Esophagus muscularis mucosa (tissue), 4 donors: ENCODE data around the gene SLC44A4. TPM values are rescaled to one million over a fixed set of nuclear protein-coding genes. Genes with fewer than 3 reads are reported as not detected.
A peak's percentile ranks its signal among the peaks of the same experiment; 100 is the strongest.
"Not testable (repeated sequence)": the region's sequence is repeated elsewhere in the genome, so short reads cannot be mapped to it uniquely, and the experiment has no call there.

ENCODE experiments used
- DNase-seq: peaks from one replicate; pipeline ENCODE4 v3.0.0-alpha.2; 2017; ENCODE audit errors: extremely low spot score
- H3K27ac ChIP-seq, 4 donors: fragments of 200-600 bp; sonication (generic); replicated peaks in 1 of 4; 1 replicate in 3 of 4; 2 replicates in 1 of 4; pipeline ENCODE4 v1.5.1; 2016 to 2019; ENCODE audit warnings: mild to moderate bottlenecking in 1 of 4
- H3K27me3 ChIP-seq, 4 donors: fragments of 200-600 bp; sonication (generic); one replicate each; pipeline versions ENCODE4 v1.5.1 to v1.6.0; 2016 to 2019
- H3K36me3 ChIP-seq, 4 donors: fragments of 200-600 bp; sonication (generic); one replicate each; pipeline ENCODE4 v1.5.1; 2016 to 2019
- H3K4me1 ChIP-seq, 4 donors: fragments of 200-600 bp; sonication (generic); one replicate each; pipeline ENCODE4 v1.5.1; 2016 to 2019
- H3K4me3 ChIP-seq, 4 donors: fragments of 200-600 bp; sonication (generic); 1 replicate in 2 of 4; 2 replicates in 2 of 4; pipeline ENCODE4 v1.5.1; 2016 to 2019; ENCODE audit warnings: mild to moderate bottlenecking in 4 of 4, moderate library complexity in 1 of 4
- H3K9me3 ChIP-seq, 4 donors: fragments of 200-600 bp; sonication (generic); 1 replicate in 3 of 4; 2 replicates in 1 of 4; pipeline ENCODE4 v1.5.1; 2016 to 2019
- CTCF ChIP-seq, 3 experiments: fragments of 200-600 bp in 2 of 3; fragments of 450-650 bp in 1 of 3; sonication (generic) in 2 of 3; IDR thresholded peaks; one replicate each; pipeline ENCODE4 v1.5.1; 2017 to 2019; ENCODE audit warnings: antibody characterized with exemption in 3 of 3, mild to moderate bottlenecking in 2 of 3, moderate library complexity in 1 of 3
- EP300 ChIP-seq: sonication (generic); formaldehyde crosslinking; IDR thresholded peaks from one replicate; pipeline ENCODE4 v1.6.1; 2017; ENCODE audit warnings: antibody characterized with exemption
- POLR2A ChIP-seq: fragments of 450-650 bp; IDR thresholded peaks from one replicate; pipeline ENCODE4 v1.6.1; 2017; ENCODE audit warnings: antibody characterized with exemption, moderate library complexity, mild to moderate bottlenecking, low read depth
- POLR2AphosphoS5 ChIP-seq, 2 donors: sonication (generic); formaldehyde crosslinking; IDR thresholded peaks; one replicate each; pipeline ENCODE4 v1.6.1; 2017; ENCODE audit warnings: antibody characterized with exemption in 2 of 2
- WGBS: methylation state at CpG from one replicate; pipeline ENCODE4 v1.1.5; 2018; 5-methylcytosine and 5-hydroxymethylcytosine counted together
- intact Hi-C: fragments of 100-400 bp; cut with DNase I; formaldehyde crosslinking; loops from one replicate; pipeline ENCODE4 v1.15.1; 2023
- small RNA-seq, 3 donors: library from RNA; depleted of rRNA; stranded (forward); fragments of <200 nt; gene quantifications; one replicate each; pipeline ENCODE3, GENCODE V24; 2016
- total RNA-seq, 4 donors: library from RNA; depleted of rRNA; stranded (reverse); fragments of >200 nt; gene quantifications; one replicate each; pipeline versions ENCODE4 v1.1.0 to v1.2.1, GENCODE V29; 2016

The SLC44A4 gene
- total RNA-seq, 4 donors from 2014 or later: 0.19 to 0.80 TPM; not detected in 2

- H3K9me3 ChIP-seq: not testable (repeated sequence)
These were observed 61.5 kb downstream of the SLC44A4 start for GRCh38 chr6:31817133-31817928.

GRCh38 chr6:31815025-31815838, 63.6 kb downstream of the SLC44A4 start, which contains the start of the genes HSPA1A and HSPA1L:
HSPA1A (plus strand) TSS chr6:31815543; CDS start chr6:31815757, 214 bp downstream.
HSPA1L (minus strand) TSS chr6:31815283; CDS start chr6:31811972, 3,311 bp downstream.
- Histone ChIP-seq H3K36me3 (peaks cover 0 to 6% (median 0%) of the 10 kb centered on the region in 4 donors), H3K27ac (peak within 1 kb of the TSS; percentile 94 to 100 (median 97)), H3K4me1 (peaks cover 25 to 45% (median 44%) of the 10 kb centered on the region in 4 donors), H3K27me3 (no peaks in the 10 kb centered on the region), H3K9me3 (no peaks in the 10 kb centered on the region), H3K4me3 (peak within 1 kb of the TSS; percentile 57 to 66 (median 61))
- under 1% methylated on average over 35 of the region's 56 CpGs for WGBS
- intact Hi-C loops: no loop called here
- TF ChIP-seq EP300: no peak
- TF ChIP-seq POLR2A: peak; percentile 99
- no peak for TF ChIP-seq CTCF (IDR thresholded peaks at IDR 0.05)
- peak; percentile 100 for TF ChIP-seq POLR2AphosphoS5 (IDR thresholded peaks at IDR 0.05)
- peak; percentile 99 for DNase-seq

More at GRCh38 chr6:31817133-31817928, 61.5 kb downstream of the SLC44A4 start:
- intact Hi-C loops, H3K36me3 ChIP-seq, H3K27me3 ChIP-seq, DNase-seq: not testable (repeated sequence)
- peak overlapping the region; percentile 92 to 97 (median 96) for H3K27ac ChIP-seq
- WGBS: 50% methylated on average over 6 of the region's 37 CpGs
- peak in 2 of 3 experiments; percentile 10 to 13 for TF ChIP-seq CTCF (IDR thresholded peaks at IDR 0.05)
- peak overlapping the region; percentile 52 to 63 (median 58) for H3K4me3 ChIP-seq
- H3K4me1 ChIP-seq: peaks cover 38 to 61% (median 59%) of the 10 kb centered on the region in 4 donors

- 1% methylated on average over 13 of the region's 13 CpGs for WGBS
- Histone ChIP-seq H3K4me3 (peak overlapping the region; percentile 57 to 66 (median 61)), H3K27ac (peak overlapping the region; percentile 94 to 100 (median 97)), H3K9me3 (no peaks in the 10 kb centered on the region), H3K36me3 (peaks cover 0 to 6% (median 0%) of the 10 kb centered on the region in 4 donors), H3K27me3 (no peaks in the 10 kb centered on the region), H3K4me1 (peaks cover 19 to 39% (median 38%) of the 10 kb centered on the region in 4 donors)
- peak; percentile 98 for DNase-seq
- intact Hi-C loops: no loop called here
- no peak for TF ChIP-seq POLR2A
- peak; percentile 87 to 96 for TF ChIP-seq POLR2AphosphoS5 (IDR thresholded peaks at IDR 0.05)
- TF ChIP-seq CTCF (IDR thresholded peaks at IDR 0.05): no peak
- TF ChIP-seq EP300: no peak
These were observed 64.1 kb downstream of the SLC44A4 start for GRCh38 chr6:31814677-31815024.

- peaks cover 0 to 6% (median 0%) of the 10 kb centered on the region in 4 donors for H3K36me3 ChIP-seq
- H3K9me3 ChIP-seq: no peaks in the 10 kb centered on the region
- peak overlapping the region; percentile 94 to 100 (median 97) for H3K27ac ChIP-seq
- TF ChIP-seq CTCF (IDR thresholded peaks at IDR 0.05) (no peak), POLR2AphosphoS5 (IDR thresholded peaks at IDR 0.05) (no peak), EP300 (no peak), POLR2A (no peak)
- 97% methylated on average over 7 of the region's 7 CpGs for WGBS
- no peaks in the 10 kb centered on the region for H3K27me3 ChIP-seq
- peaks cover 9 to 27% (median 26%) of the 10 kb centered on the region in 4 donors for H3K4me1 ChIP-seq
- intact Hi-C loops: no loop called here
- peak overlapping the region in 3 of 4 donors; percentile 57 to 62 (median 60) for H3K4me3 ChIP-seq
- DNase-seq: no peak
These were observed 65.3 kb downstream of the SLC44A4 start for GRCh38 chr6:31813465-31813849.

Small RNA genes lying within 50 kb of the gene (small RNA-seq; reads per million reads assigned to genes)
- gene SNORD48: 331 to 1,346 (median 343) reads per million in 3 donors
- gene SNORD52: 0 reads per million in 3 donors

Other genes with a start within 250 kb of the SLC44A4 start
- 100 to 1,000 TPM; 173 to 283 (median 217) TPM for gene BAG6, start 226.3 kb downstream of the SLC44A4 start, total RNA-seq
- 1 to 10 TPM; 1.5 to 3.3 (median 2.0) TPM for gene APOM, start 223.1 kb downstream of the SLC44A4 start, total RNA-seq
- 10 to 100 TPM; 24.5 to 39.6 (median 34.0) TPM for gene C6orf47, start 218.2 kb downstream of the SLC44A4 start, total RNA-seq
- 10 to 100 TPM; 15.8 to 21.0 (median 19.4) TPM for gene GPANK1, start 214.0 kb downstream of the SLC44A4 start, total RNA-seq
- gene CSNK2B, start 212.9 kb downstream of the SLC44A4 start, total RNA-seq: 100 to 1,000 TPM; 132 to 188 (median 153) TPM
- gene LY6G5B, start 209.0 kb downstream of the SLC44A4 start, total RNA-seq: 1 to 10 TPM; 2.9 to 4.0 (median 3.2) TPM
- 1 to 10 TPM in 2 of 4 donors, not detected in 2; 2.0 to 2.9 TPM for gene LY6G5C, start 197.9 kb downstream of the SLC44A4 start, total RNA-seq
- gene ABHD16A, start 175.7 kb downstream of the SLC44A4 start, total RNA-seq: 10 to 100 TPM; 44.9 to 57.9 (median 52.8) TPM
- gene LY6G6F, start 172.1 kb downstream of the SLC44A4 start, total RNA-seq: not detected
- gene LY6G6D, start 163.6 kb downstream of the SLC44A4 start, total RNA-seq: not detected
- not detected for gene LY6G6C, start 157.3 kb downstream of the SLC44A4 start, total RNA-seq
- gene MPIG6B, start 155.6 kb downstream of the SLC44A4 start, total RNA-seq: not detected
- 100 to 1,000 TPM in 2 of 4 donors, 10 to 100 TPM in 2; 78.1 to 119 (median 100) TPM for gene DDAH2, start 149.7 kb downstream of the SLC44A4 start, total RNA-seq
- gene CLIC1, start 142.5 kb downstream of the SLC44A4 start, total RNA-seq: 100 to 1,000 TPM; 208 to 379 (median 290) TPM
- gene MSH5, start 139.0 kb downstream of the SLC44A4 start, total RNA-seq: 1 to 10 TPM; 4.0 to 6.4 (median 4.5) TPM
- under 1 TPM in 1 of 4 donors, not detected in 3; 0.83 TPM for gene SAPCD1, start 116.3 kb downstream of the SLC44A4 start, total RNA-seq
- gene VWA7, start 101.7 kb downstream of the SLC44A4 start, total RNA-seq: under 1 TPM in 3 of 4 donors, not detected in 1; 0.40 to 0.50 (median 0.45) TPM
- gene VARS1, start 83.2 kb downstream of the SLC44A4 start, total RNA-seq: 10 to 100 TPM; 25.0 to 53.2 (median 34.8) TPM
- gene LSM2, start 72.0 kb downstream of the SLC44A4 start, total RNA-seq: 10 to 100 TPM; 24.2 to 41.5 (median 32.9) TPM
- gene HSPA1L, start 63.7 kb downstream of the SLC44A4 start, total RNA-seq: 1 to 10 TPM; 1.2 to 3.7 (median 2.6) TPM
- gene HSPA1A, start 63.5 kb downstream of the SLC44A4 start, total RNA-seq: 100 to 1,000 TPM; 235 to 451 (median 370) TPM
- 100 to 1,000 TPM; 120 to 315 (median 274) TPM for gene HSPA1B, start 51.3 kb downstream of the SLC44A4 start, total RNA-seq
- gene NEU1, start 16.2 kb downstream of the SLC44A4 start, total RNA-seq: 10 to 100 TPM; 24.9 to 39.6 (median 34.9) TPM
- 10 to 100 TPM; 25.7 to 48.4 (median 38.1) TPM for gene EHMT2, start 18.7 kb upstream of the SLC44A4 start, total RNA-seq
- gene ZBTB12, start 23.1 kb upstream of the SLC44A4 start, total RNA-seq: 1 to 10 TPM in 3 of 4 donors, under 1 TPM in 1; 0.66 to 2.5 (median 1.6) TPM
- gene C2, start 48.7 kb upstream of the SLC44A4 start, total RNA-seq: 10 to 100 TPM in 3 of 4 donors, 1 to 10 TPM in 1; 10.0 to 15.4 (median 12.6) TPM
- 10 to 100 TPM; 11.6 to 28.7 (median 12.7) TPM for gene CFB, start 67.1 kb upstream of the SLC44A4 start, total RNA-seq
- gene NELFE, start 80.0 kb upstream of the SLC44A4 start, total RNA-seq: 10 to 100 TPM; 79.3 to 81.7 (median 81.1) TPM
- 10 to 100 TPM; 23.3 to 33.2 (median 28.5) TPM for gene SKIC2, start 80.2 kb upstream of the SLC44A4 start, total RNA-seq
- gene DXO, start 93.1 kb upstream of the SLC44A4 start, total RNA-seq: 10 to 100 TPM; 12.9 to 18.4 (median 15.9) TPM
- 100 to 1,000 TPM in 2 of 4 donors, 10 to 100 TPM in 2; 31.6 to 187 (median 98.2) TPM for gene C4A, start 103.1 kb upstream of the SLC44A4 start, total RNA-seq
- 100 to 1,000 TPM in 1 of 4 donors, 10 to 100 TPM in 3; 45.3 to 203 (median 75.8) TPM for gene C4B, start 135.8 kb upstream of the SLC44A4 start, total RNA-seq
- gene CYP21A2, start 159.4 kb upstream of the SLC44A4 start, total RNA-seq: 1 to 10 TPM in 3 of 4 donors, under 1 TPM in 1; 0.33 to 3.7 (median 1.9) TPM
- gene TNXB, start 230.3 kb upstream of the SLC44A4 start, total RNA-seq: 100 to 1,000 TPM; 223 to 525 (median 326) TPM
- gene ATF6B, start 249.2 kb upstream of the SLC44A4 start, total RNA-seq: 10 to 100 TPM; 17.7 to 37.4 (median 27.2) TPM